Upper lobe of left lung (tissue), 6 donors: ENCODE results near the gene ZNF24. TPM values are rescaled to one million over a fixed set of nuclear protein-coding genes. Genes with fewer than 3 reads are reported as not detected.

Source experiments
- ATAC-seq, 2 donors: fragments of 200-7000 bp; cut with Tn5 transposase; one replicate each; pipeline ENCODE4 v1.9.1; 2022; ENCODE audit warnings: mild to moderate bottlenecking in 2 of 2, moderate library complexity in 2 of 2; ENCODE audit not compliant: low FRiP score in 2 of 2
- DNase-seq, 2 donors: peaks; one replicate each; pipeline ENCODE4 v3.0.0-alpha.2; 2019 to 2020
- H3K27ac ChIP-seq, 4 donors: fragments of 200-600 bp; sonication (generic); one replicate each; pipeline ENCODE4 v1.5.1; 2016 to 2019
- H3K27me3 ChIP-seq, 4 donors: fragments of 200-600 bp; sonication (generic); one replicate each; pipeline ENCODE4 v1.5.1; 2017 to 2019
- H3K36me3 ChIP-seq, 4 donors: fragments of 200-600 bp; sonication (generic); one replicate each; pipeline ENCODE4 v1.5.1; 2016 to 2019
- H3K4me1 ChIP-seq, 4 donors: fragments of 200-600 bp; sonication (generic); one replicate each; pipeline ENCODE4 v1.5.1; 2018 to 2019
- H3K4me3 ChIP-seq, 4 donors: fragments of 200-600 bp; sonication (generic); one replicate each; pipeline ENCODE4 v1.5.1; 2017 to 2019; ENCODE audit warnings: mild to moderate bottlenecking in 2 of 4, moderate library complexity in 1 of 4
- H3K9me3 ChIP-seq, 4 donors: fragments of 200-600 bp; sonication (generic); one replicate each; pipeline ENCODE4 v1.5.1; 2018 to 2019
- EP300 ChIP-seq, 4 donors: sonication (generic); formaldehyde crosslinking; IDR thresholded peaks; one replicate each; pipeline ENCODE4 v1.5.1; 2017; ENCODE audit warnings: antibody characterized with exemption in 4 of 4, control low read depth in 2 of 4
- POLR2A ChIP-seq, 4 donors: fragments of 450-650 bp; IDR thresholded peaks; one replicate each; pipeline ENCODE4 v1.5.1; 2016 to 2017; ENCODE audit warnings: antibody characterized with exemption in 4 of 4, mild to moderate bottlenecking in 2 of 4
- POLR2AphosphoS5 ChIP-seq, 2 donors: sonication (generic); formaldehyde crosslinking; IDR thresholded peaks; one replicate each; pipeline ENCODE4 v1.5.1; 2017; ENCODE audit warnings: antibody characterized with exemption in 2 of 2
- WGBS, 2 donors: methylation state at CpG; one replicate each; pipeline ENCODE4 v1.1.5; 2017 to 2018; 5-methylcytosine and 5-hydroxymethylcytosine counted together
- total RNA-seq, 6 donors: library from RNA; depleted of rRNA in 4 of 6; stranded (reverse); fragments of >200 nt in 4 of 6; gene quantifications; one replicate each; pipeline versions ENCODE4 v1.1.0 to v1.2.1, GENCODE V29; 2016 to 2021
- TF ChIP-seq, protein P1 (sequence below), 6 experiments: fragments of 450-650 bp in 4 of 6; fragments of 200-600 bp in 2 of 6; sonication (generic) in 2 of 6; IDR thresholded peaks; one replicate each; pipeline ENCODE4 v1.5.1; 2016 to 2019; ENCODE audit warnings: antibody characterized with exemption in 6 of 6
- donor health status: DM: no; HTN: no; CAD: no; lungs with moderate emphysema.
- donor health status: DM: no; HTN: yes; CAD: no; lungs with severe emphysema.

ZNF24 gene
- total RNA-seq, 6 donors from 2014 or later, result 16.5 to 54.4 (median 37.8) TPM

GRCh38 chr18:35387152-35387571, 42.9 kb upstream of the ZNF24 start:
- H3K4me3 ChIP-seq, result no peak overlapping the region
- H3K27me3 ChIP-seq, result no peaks in the 10 kb centered on the region
- DNase-seq (peak in 1 of 2 donors; percentile 37), ATAC-seq (peak in 1 of 2 donors; percentile 41)
- H3K27ac ChIP-seq, result no peak overlapping the region
- no peaks in the 10 kb centered on the region for H3K36me3 ChIP-seq
- no peaks in the 10 kb centered on the region for H3K9me3 ChIP-seq
- peaks cover 0 to 7% (median 5%) of the 10 kb centered on the region in 4 donors for H3K4me1 ChIP-seq
- 51 to 54% methylated on average over 2 to 3 of the region's 3 CpGs for WGBS, 2 donors
- TF ChIP-seq EP300 (IDR thresholded peaks at IDR 0.05), result no peak
- TF ChIP-seq, protein P1, sequence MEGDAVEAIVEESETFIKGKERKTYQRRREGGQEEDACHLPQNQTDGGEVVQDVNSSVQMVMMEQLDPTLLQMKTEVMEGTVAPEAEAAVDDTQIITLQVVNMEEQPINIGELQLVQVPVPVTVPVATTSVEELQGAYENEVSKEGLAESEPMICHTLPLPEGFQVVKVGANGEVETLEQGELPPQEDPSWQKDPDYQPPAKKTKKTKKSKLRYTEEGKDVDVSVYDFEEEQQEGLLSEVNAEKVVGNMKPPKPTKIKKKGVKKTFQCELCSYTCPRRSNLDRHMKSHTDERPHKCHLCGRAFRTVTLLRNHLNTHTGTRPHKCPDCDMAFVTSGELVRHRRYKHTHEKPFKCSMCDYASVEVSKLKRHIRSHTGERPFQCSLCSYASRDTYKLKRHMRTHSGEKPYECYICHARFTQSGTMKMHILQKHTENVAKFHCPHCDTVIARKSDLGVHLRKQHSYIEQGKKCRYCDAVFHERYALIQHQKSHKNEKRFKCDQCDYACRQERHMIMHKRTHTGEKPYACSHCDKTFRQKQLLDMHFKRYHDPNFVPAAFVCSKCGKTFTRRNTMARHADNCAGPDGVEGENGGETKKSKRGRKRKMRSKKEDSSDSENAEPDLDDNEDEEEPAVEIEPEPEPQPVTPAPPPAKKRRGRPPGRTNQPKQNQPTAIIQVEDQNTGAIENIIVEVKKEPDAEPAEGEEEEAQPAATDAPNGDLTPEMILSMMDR (IDR thresholded peaks at IDR 0.05), result peak in 2 of 6 experiments; percentile 11 to 15
- TF ChIP-seq POLR2AphosphoS5 (IDR thresholded peaks at IDR 0.05), result no peak
- no peak for TF ChIP-seq POLR2A (IDR thresholded peaks at IDR 0.05)

DNA sequence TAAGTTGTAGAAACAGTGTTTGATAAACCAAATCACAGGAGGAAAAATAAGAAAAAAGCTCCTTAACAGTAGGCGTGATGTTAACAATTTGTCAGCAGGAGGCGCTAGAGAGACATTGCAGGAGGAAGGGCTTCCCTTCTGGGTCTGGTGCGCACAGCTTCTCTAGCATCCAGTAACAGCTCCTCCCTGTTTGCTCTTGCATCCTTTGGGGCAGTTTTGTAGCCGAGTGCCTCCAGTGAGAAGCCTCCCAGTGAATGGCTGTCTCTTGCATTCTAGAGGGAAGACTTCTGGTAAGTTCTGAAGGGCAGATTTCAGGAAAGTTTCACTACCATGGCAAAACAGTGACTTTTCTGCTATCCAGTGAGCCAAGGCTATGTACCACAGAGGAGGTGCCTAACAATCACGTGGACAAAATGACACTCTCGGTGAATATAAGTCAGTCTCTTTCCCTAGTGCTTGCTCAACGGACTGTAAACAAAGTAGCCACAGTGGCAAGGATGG, 42.4 kb upstream of the ZNF24 start:
- H3K4me3 ChIP-seq, result no peak overlapping the region
- no peaks in the 10 kb centered on the region for H3K36me3 ChIP-seq
- no peak overlapping the region for H3K27ac ChIP-seq
- no peaks in the 10 kb centered on the region for H3K9me3 ChIP-seq
- peaks cover 0 to 7% (median 5%) of the 10 kb centered on the region in 4 donors for H3K4me1 ChIP-seq
- peak; percentile 76 to 87 for ATAC-seq
- no peaks in the 10 kb centered on the region for H3K27me3 ChIP-seq
- TF ChIP-seq, protein P1 (IDR thresholded peaks at IDR 0.05), result peak; percentile 66 to 79 (median 69)
- no peak for TF ChIP-seq EP300 (IDR thresholded peaks at IDR 0.05)
- peak in 1 of 2 donors; percentile 75 for DNase-seq
- WGBS, 2 donors, result 18 to 25% methylated on average over 7 of the region's 7 CpGs

- no peak overlapping the region for H3K4me3 ChIP-seq
- no peaks in the 10 kb centered on the region for H3K9me3 ChIP-seq
- H3K27me3 ChIP-seq, result no peaks in the 10 kb centered on the region
- peaks cover 0 to 7% (median 3%) of the 10 kb centered on the region in 4 donors for H3K4me1 ChIP-seq
- no peak for ATAC-seq
- 79 to 89% methylated on average over 2 of the region's 2 CpGs for WGBS, 2 donors
- no peak for DNase-seq
- TF ChIP-seq POLR2A (IDR thresholded peaks at IDR 0.05), result no peak
- no peak for TF ChIP-seq POLR2AphosphoS5 (IDR thresholded peaks at IDR 0.05)
- TF ChIP-seq, protein P1 (IDR thresholded peaks at IDR 0.05), result no peak
- no peak for TF ChIP-seq EP300 (IDR thresholded peaks at IDR 0.05)
- no peaks in the 10 kb centered on the region for H3K36me3 ChIP-seq
- H3K27ac ChIP-seq, result no peak overlapping the region
Observed at GRCh38 chr18:35383136-35383535, 38.9 kb upstream of the ZNF24 start.

GRCh38 chr18:35379421-35379820, 35.2 kb upstream of the ZNF24 start:
- no peak for ATAC-seq
- no peak overlapping the region for H3K4me3 ChIP-seq
- H3K27ac ChIP-seq, result no peak overlapping the region
- H3K9me3 ChIP-seq, result no peaks in the 10 kb centered on the region
- WGBS, 2 donors, result 78 to 88% methylated on average over 2 of the region's 2 CpGs
- H3K4me1 ChIP-seq, result peaks cover 6 to 17% (median 9%) of the 10 kb centered on the region in 4 donors
- H3K27me3 ChIP-seq, result no peaks in the 10 kb centered on the region
- H3K36me3 ChIP-seq, result no peaks in the 10 kb centered on the region
- TF ChIP-seq POLR2A (IDR thresholded peaks at IDR 0.05) (no peak), POLR2AphosphoS5 (IDR thresholded peaks at IDR 0.05) (no peak), EP300 (IDR thresholded peaks at IDR 0.05) (no peak)
- no peak for DNase-seq

DNA sequence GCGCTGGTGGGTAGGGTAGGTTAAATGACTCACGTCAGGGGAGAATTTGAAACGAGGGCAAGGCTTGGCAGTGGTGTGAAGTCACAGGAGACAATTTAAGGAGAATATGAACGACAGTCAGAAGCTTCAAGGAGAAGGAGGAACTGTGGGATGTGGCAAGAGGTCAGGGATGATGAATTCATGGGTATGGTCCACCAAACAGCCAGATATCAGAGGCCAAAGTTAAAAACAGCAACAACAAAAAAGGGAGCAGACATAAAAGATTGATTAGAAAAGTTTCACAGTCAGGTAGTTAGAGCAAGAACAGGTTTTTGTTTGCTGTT, 34.3 kb upstream of the ZNF24 start:
- ATAC-seq (no peak), DNase-seq (no peak)
- no peaks in the 10 kb centered on the region for H3K9me3 ChIP-seq
- H3K27me3 ChIP-seq, result no peaks in the 10 kb centered on the region
- 44 to 55% methylated on average over 4 of the region's 4 CpGs for WGBS, 2 donors
- no peak overlapping the region for H3K4me3 ChIP-seq
- peaks cover 6 to 17% (median 9%) of the 10 kb centered on the region in 4 donors for H3K4me1 ChIP-seq
- no peak overlapping the region for H3K27ac ChIP-seq
- no peak for TF ChIP-seq POLR2A (IDR thresholded peaks at IDR 0.05)
- no peak for TF ChIP-seq EP300 (IDR thresholded peaks at IDR 0.05)
- TF ChIP-seq, protein P1 (IDR thresholded peaks at IDR 0.05), result no peak
- no peak for TF ChIP-seq POLR2AphosphoS5 (IDR thresholded peaks at IDR 0.05)
- no peaks in the 10 kb centered on the region for H3K36me3 ChIP-seq
